ENCODE measurements around the gene SFSWAP. TPM values are rescaled to one million over a fixed set of nuclear protein-coding genes. Genes with fewer than 3 reads are reported as not detected.

SFSWAP gene
- total RNA-seq, 2 donors from 2014 or later = 58.5 to 61.5 TPM

DNA sequence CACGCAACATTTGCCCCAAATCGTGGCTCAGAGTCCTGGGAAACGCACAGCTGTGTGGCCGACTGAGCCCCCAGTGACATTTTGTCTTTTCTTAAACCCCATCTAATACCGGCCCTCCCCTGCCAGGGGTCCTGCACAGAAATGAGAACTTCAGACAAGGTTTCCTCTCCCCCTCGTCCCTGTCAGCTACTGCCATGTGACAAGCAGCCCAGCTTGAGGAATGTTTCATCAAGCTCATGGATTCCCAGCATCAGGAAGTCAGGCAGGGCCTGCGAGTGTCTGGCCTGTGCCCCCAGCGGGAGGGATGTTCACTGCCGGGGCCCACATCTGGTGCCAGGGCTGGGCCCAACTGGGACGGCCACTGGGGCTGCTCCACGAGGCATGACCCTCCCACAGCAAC lies 133.2 kb downstream of the SFSWAP start:
- Mint-ChIP-seq H3K27me3 (ENCODE audit: low read depth) (no peaks in the 10 kb centered on the region), H3K4me3 (no peak overlapping the region), H3K4me1 (ENCODE audit: low read depth) (no peaks in the 10 kb centered on the region)

DNA sequence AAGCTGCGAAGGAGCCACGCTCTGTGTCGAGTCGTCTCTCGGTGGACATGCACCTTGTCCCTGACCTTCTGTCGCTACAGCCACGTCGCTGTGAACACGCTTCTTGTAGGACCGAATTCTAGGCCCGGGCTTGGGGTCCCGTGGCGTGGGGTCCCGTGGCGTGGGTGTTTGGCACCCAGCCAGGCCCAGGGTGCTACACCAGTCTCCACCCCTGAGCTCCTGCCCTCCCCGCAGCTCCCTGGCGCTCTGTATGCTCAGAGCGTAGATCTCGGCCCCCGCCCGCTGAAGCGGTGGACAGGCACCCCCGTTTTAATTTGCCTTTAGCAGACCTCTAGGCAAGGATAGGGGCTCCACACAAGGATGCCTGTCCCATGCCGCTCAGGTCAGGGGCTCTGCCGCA lies 133.8 kb downstream of the SFSWAP start:
- DNase-seq = no peak
- H3K36me3 Mint-ChIP-seq (ENCODE audit: insufficient read depth in 2 of 2) = no peaks in the 10 kb centered on the region
- H3K27ac Mint-ChIP-seq = no peak overlapping the region
- H3K4me1 Mint-ChIP-seq (ENCODE audit: low read depth) = no peaks in the 10 kb centered on the region
- H3K9me3 Mint-ChIP-seq = no peaks in the 10 kb centered on the region
- no peak for ATAC-seq (replicated peaks in 1 of 2)
- H3K4me3 Mint-ChIP-seq = no peak overlapping the region
- no peaks in the 10 kb centered on the region for H3K27me3 Mint-ChIP-seq (ENCODE audit: low read depth)

More for the DNA sequence above, 133.2 kb downstream of the SFSWAP start:
- Mint-ChIP-seq H3K9me3 (no peaks in the 10 kb centered on the region), H3K36me3 (ENCODE audit: insufficient read depth in 2 of 2) (no peaks in the 10 kb centered on the region), H3K27ac (no peak overlapping the region)
- ATAC-seq (replicated peaks in 1 of 2) (no peak), DNase-seq (no peak)

DNA sequence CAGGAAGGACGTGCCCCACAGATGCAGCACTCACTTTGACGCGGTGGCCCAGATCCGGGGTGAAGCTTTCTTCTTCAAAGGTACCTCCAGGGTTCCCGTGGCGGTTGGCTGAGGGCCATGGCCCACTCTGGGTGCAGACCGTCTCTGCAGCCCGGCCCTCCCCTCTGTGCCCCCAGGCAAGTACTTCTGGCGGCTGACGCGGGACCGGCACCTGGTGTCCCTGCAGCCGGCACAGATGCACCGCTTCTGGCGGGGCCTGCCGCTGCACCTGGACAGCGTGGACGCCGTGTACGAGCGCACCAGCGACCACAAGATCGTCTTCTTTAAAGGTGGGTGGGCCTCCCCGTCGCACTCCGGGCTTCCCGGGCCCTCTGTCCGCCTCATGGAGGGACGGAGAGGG lies 134.2 kb downstream of the SFSWAP start:
- ATAC-seq (replicated peaks in 1 of 2) (no peak), DNase-seq (no peak)
- H3K9me3 Mint-ChIP-seq = no peaks in the 10 kb centered on the region

DNA sequence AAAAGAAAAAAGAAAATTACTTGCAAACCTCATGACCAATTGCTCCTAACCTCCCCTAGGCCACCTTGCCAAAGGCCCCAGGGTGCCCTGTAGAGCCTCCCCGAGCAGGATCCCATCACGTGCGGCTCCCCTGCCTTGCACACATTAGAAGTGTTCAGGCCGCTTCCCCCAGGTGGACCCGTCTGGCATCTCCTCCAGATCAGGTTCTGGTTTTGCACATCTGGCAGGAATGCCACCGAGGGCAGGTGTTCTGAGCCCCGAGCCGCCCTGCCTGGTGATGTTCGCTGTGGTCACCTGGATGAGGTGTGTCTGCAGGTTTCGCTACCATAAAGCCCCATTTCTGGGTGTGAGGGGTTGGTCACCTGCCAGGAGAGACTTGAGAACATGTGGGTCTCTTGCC lies 136.6 kb downstream of the SFSWAP start:
- Mint-ChIP-seq H3K27ac (no peak overlapping the region), H3K9me3 (no peaks in the 10 kb centered on the region), H3K4me1 (ENCODE audit: low read depth) (no peaks in the 10 kb centered on the region), H3K27me3 (ENCODE audit: low read depth) (no peaks in the 10 kb centered on the region), H3K36me3 (ENCODE audit: insufficient read depth in 2 of 2) (no peaks in the 10 kb centered on the region), H3K4me3 (no peak overlapping the region)
- ATAC-seq (replicated peaks in 1 of 2) (no peak), DNase-seq (no peak)

More for the DNA sequence above, 134.2 kb downstream of the SFSWAP start:
- no peaks in the 10 kb centered on the region for H3K4me1 Mint-ChIP-seq (ENCODE audit: low read depth)
- no peak overlapping the region for H3K4me3 Mint-ChIP-seq
- no peaks in the 10 kb centered on the region for H3K27me3 Mint-ChIP-seq (ENCODE audit: low read depth)
- H3K36me3 Mint-ChIP-seq (ENCODE audit: insufficient read depth in 2 of 2) = no peaks in the 10 kb centered on the region
- no peak overlapping the region for H3K27ac Mint-ChIP-seq

DNA sequence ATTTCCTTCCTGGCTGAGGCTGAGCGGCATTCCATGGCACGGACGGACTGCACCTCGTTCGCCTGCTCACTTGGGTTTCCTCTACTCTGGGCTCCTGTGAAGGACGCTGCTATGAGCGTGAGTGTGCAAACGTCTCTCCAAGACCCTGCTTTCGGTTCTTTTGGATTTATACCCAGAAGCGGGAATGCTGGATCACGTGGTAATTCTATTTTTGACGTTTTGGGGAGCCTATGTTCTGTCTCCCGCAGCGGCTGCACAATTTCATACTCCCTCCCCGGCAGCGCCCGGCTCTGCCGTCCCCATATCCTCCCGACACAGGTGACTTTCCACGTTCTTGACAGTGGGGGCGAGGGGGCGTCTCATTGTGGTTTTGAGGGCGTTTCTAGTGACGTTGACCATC lies 137.9 kb downstream of the SFSWAP start:
- Mint-ChIP-seq H3K9me3 (no peaks in the 10 kb centered on the region), H3K36me3 (ENCODE audit: insufficient read depth in 2 of 2) (no peaks in the 10 kb centered on the region), H3K4me1 (ENCODE audit: low read depth) (no peaks in the 10 kb centered on the region), H3K27me3 (ENCODE audit: low read depth) (no peaks in the 10 kb centered on the region), H3K4me3 (no peak overlapping the region), H3K27ac (no peak overlapping the region)
- no peak for DNase-seq
- ATAC-seq (replicated peaks in 1 of 2) = no peak

Other genes starting within 250 kb of the SFSWAP start
- not detected for gene MMP17, start 117.3 kb downstream of the SFSWAP start, total RNA-seq
- gene ULK1, start 183.5 kb downstream of the SFSWAP start, total RNA-seq = 10 to 100 TPM; 29.8 to 31.2 TPM
- gene PUS1, start 218.2 kb downstream of the SFSWAP start, total RNA-seq = 10 to 100 TPM; 37.3 to 53.4 TPM
- 10 to 100 TPM; 51.7 to 52.3 TPM for gene EP400, start 238.9 kb downstream of the SFSWAP start, total RNA-seq

All from activated T-cell treated with anti-CD3 and anti-CD28 coated beads, Interleukin-2, amount 50 U/mL, for 72 hours (primary cell).